Mucosa of descending colon (tissue), 3 donors: ENCODE data around the gene ABHD2. TPM values are rescaled to one million over a fixed set of nuclear protein-coding genes. Genes with fewer than 3 reads are reported as not detected.
A peak's percentile ranks its signal among the peaks of the same experiment; 100 is the strongest.

ENCODE experiments used
- ATAC-seq: fragments of 200-7000 bp; cut with Tn5 transposase; one replicate; pipeline ENCODE4 v1.9.1; 2020; ENCODE audit warnings: mild to moderate bottlenecking, moderate library complexity
- DNase-seq, 3 donors: peaks; one replicate each; pipeline ENCODE4 v3.0.0-alpha.2; 2020
- H3K36me3 ChIP-seq: fragments of 200-600 bp; one replicate; pipeline ENCODE4 v1.8.0; 2021; ENCODE audit warnings: low read depth, mild to moderate bottlenecking
- H3K4me1 ChIP-seq: fragments of 200-600 bp; one replicate; pipeline ENCODE4 v1.8.0; 2021; ENCODE audit warnings: low read depth, mild to moderate bottlenecking
- H3K4me3 ChIP-seq: fragments of 200-600 bp; one replicate; pipeline ENCODE4 v1.8.0; 2021; ENCODE audit warnings: mild to moderate bottlenecking
- H3K9me3 ChIP-seq: fragments of 200-600 bp; one replicate; pipeline ENCODE4 v1.8.0; 2021; ENCODE audit warnings: mild to moderate bottlenecking
- CTCF ChIP-seq: fragments of 200-600 bp; IDR thresholded peaks from one replicate; pipeline ENCODE4 v1.8.0; 2022; ENCODE audit warnings: antibody characterized with exemption, mild to moderate bottlenecking
- intact Hi-C, 2 donors: fragments of 100-400 bp; cut with DNase I in 1 of 2; cut with micrococcal nuclease in 1 of 2; formaldehyde crosslinking; loops; one replicate each; pipeline versions ENCODE4 v1.11.0 to v1.11.1; 2022; cut with DNase I, micrococcal nuclease
- total RNA-seq, 3 donors: library from RNA; stranded (reverse); fragmentation: NEBNext Ultra II Directional in 2 of 3; extraction: Animal tissue kit (Norgen Biotek cat#: 25700) in 2 of 3; gene quantifications; one replicate each; pipeline versions ENCODE4 v1.2.1 to v1.2.4, GENCODE V29; 2021 to 2023
- donor health status: DM: no; HTN: no; CAD: no; lungs with moderate emphysema.
- donor health status: DM: no; HTN: no; CAD: no.
- donor health status: DM: no; HTN: yes; CAD: no.

ABHD2 gene
- total RNA-seq, 3 donors from 2014 or later: 82.2 to 156 (median 92.7) TPM

- Histone ChIP-seq H3K4me3 (no peak overlapping the region), H3K36me3 (no peaks in the 10 kb centered on the region), H3K9me3 (no peaks in the 10 kb centered on the region), H3K4me1 (no peaks in the 10 kb centered on the region)
- ATAC-seq (no peak), DNase-seq (no peak)
- intact Hi-C loops: loop anchor here (5.0 to 10.0 kb wide), 2 partner anchors 116 to 268 kb away; no protein-coding TSS in a partner anchor
- no peak for TF ChIP-seq CTCF
Measured at GRCh38 chr15:89172921-89173320, 84.7 kb downstream of the ABHD2 start.

DNA sequence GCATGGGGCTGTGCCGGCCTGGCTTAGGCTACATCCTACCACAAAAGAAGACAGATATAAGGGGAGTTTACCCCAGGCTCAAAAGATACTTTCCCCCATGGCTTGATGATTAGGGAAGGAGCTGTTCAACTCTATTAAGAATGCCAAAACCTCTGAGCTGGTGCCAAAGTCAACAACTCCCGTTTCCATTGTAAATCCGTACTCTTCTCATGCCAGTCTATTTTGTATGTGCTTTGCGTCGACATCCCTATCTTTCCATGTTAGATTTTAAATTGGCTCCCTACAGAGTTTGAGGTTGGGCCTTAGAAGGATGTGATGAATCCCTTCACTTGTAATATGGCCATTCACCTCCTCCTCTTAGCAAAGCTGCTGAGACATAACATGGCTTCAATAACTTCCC is 86.2 kb downstream of the ABHD2 start:
- no peak for ATAC-seq
- intact Hi-C loops: loop anchor here (5.0 to 10.0 kb wide), 2 partner anchors 117 to 270 kb away; no protein-coding TSS in a partner anchor
- Histone ChIP-seq H3K36me3 (no peaks in the 10 kb centered on the region), H3K9me3 (no peaks in the 10 kb centered on the region), H3K4me3 (no peak overlapping the region), H3K4me1 (no peaks in the 10 kb centered on the region)
- DNase-seq: no peak
- TF ChIP-seq CTCF: no peak

GRCh38 chr15:89175617-89176191 is 87.4 kb downstream of the ABHD2 start:
- ATAC-seq (no peak), DNase-seq (no peak)
- TF ChIP-seq CTCF: no peak
- Histone ChIP-seq H3K9me3 (no peaks in the 10 kb centered on the region), H3K4me1 (no peaks in the 10 kb centered on the region), H3K4me3 (no peak overlapping the region), H3K36me3 (no peaks in the 10 kb centered on the region)
- intact Hi-C loops: loop anchor here (5.0 to 10.0 kb wide), 2 partner anchors 118 to 271 kb away; no protein-coding TSS in a partner anchor

- ATAC-seq: no peak
- no peaks in the 10 kb centered on the region for H3K36me3 ChIP-seq
- intact Hi-C loops: loop anchor here (5.0 to 10.0 kb wide), 2 partner anchors 120 to 272 kb away; no protein-coding TSS in a partner anchor
- no peaks in the 10 kb centered on the region for H3K9me3 ChIP-seq
- TF ChIP-seq CTCF: no peak
- H3K4me1 ChIP-seq: no peaks in the 10 kb centered on the region
- H3K4me3 ChIP-seq: no peak overlapping the region
- DNase-seq: no peak
Measured at GRCh38 chr15:89177116-89177515, 88.9 kb downstream of the ABHD2 start.

DNA sequence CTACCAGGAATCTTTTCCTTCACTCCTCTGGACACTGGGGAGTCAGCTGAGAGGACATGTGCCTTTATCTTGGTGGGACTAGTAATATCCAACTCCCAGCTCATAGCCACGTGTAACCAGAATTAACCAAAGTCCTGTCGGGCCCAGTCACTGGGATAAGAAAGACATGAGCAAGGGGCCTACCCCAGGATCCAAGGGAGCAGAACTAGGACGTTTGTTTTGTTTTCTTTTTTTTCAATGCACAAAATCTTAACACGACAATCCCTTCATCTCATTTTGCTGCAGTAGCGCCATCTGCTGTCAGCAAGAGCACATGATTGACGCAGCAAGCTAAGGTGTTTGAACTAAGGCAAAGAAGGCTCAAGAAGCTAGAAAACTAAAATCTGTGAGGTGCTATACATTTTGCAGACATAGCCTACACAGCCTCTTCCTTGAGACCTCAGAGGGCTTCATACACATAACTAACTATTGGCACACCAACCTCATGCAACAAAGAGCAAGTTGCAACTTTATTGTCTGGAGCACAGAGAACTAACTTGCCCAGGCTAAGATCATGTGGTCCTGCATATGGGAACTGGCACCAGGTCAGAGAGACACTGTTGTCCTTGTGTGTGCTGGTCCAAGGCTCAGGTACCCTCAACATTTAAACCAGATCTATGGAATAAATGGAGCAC is 89.5 kb downstream of the ABHD2 start:
- TF ChIP-seq CTCF: peak; percentile 54
- ATAC-seq: peak; percentile 71

More for the DNA sequence above, 89.5 kb downstream of the ABHD2 start:
- peak in 2 of 3 donors; percentile 46 to 69 for DNase-seq
- Histone ChIP-seq H3K9me3 (no peaks in the 10 kb centered on the region), H3K36me3 (no peaks in the 10 kb centered on the region), H3K4me3 (no peak overlapping the region), H3K4me1 (no peaks in the 10 kb centered on the region)
- intact Hi-C loops: loop anchor here (5.0 to 10.0 kb wide), 2 partner anchors 120 to 273 kb away; no protein-coding TSS in a partner anchor
